Measurements from ENCODE around the gene CAPN8.
A peak's percentile ranks its signal among the peaks of the same experiment; 100 is the strongest.

CAPN8 gene

GRCh38 chr1:223617323-223618070 is 48.0 kb downstream of the CAPN8 start:
- no peak for DNase-seq (ENCODE audit: low read depth in 2 of 2)

DNA sequence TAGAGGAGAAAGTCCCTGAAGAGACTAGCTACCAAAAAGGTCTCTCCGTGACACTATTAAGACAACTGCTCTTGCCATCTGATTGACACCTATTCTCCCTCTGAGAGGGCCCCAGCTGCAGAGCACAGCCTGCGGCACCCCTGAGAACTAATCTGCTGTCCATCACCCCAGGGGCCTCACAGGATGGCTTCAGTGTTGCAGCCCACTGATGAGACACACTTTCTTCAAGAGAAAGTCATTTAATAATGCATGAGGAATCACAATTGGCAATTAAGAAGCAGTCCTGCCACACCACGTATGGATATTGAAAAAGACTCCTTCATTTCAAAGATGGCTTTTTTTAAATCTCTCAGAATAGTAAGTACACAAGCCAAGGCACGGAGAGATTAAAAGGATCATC is 48.9 kb downstream of the CAPN8 start:
- no peak for DNase-seq (ENCODE audit: low read depth in 2 of 2)

GRCh38 chr1:223611936-223612335 is 53.6 kb downstream of the CAPN8 start:
- no peak for DNase-seq (ENCODE audit: low read depth in 2 of 2)

DNA sequence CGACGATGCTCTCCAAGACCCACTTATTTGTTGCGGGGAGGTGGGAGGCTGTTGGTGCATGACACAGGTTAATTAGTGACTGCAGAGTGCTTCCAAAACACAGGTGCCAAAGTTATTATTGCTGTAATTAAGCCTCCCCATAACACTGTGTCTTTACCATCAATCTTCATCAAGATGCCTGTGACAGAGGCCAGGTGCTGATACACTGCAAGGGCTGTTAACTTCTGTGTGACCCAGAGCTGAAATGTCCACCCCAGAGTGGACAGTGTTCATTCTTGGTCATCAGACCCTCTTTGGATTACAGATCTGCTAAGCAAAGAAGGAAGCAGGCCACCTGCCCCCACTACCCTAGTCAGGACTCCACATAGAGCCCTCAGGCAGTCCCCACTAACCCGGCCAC is 55.5 kb downstream of the CAPN8 start:
- no peak for DNase-seq (ENCODE audit: low read depth in 2 of 2)

DNA sequence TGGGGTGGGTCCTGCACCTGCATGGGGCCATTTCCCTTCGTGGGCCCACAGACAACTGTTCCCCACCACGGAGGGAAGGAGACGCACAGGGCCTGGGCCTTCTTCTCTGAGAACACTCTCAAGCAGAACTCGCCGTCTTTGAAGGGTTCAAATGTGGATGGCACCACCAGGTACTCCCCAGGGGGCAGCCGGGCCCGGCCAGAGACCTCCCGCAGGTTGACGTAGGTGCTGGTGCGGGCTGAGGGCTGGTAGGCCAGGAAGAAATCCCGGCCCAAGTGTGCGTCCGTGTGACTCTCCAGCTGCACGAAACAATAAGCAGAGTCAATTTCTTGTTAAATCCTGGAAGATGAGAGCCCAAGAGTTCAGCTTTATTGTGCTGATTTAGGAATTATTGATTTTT is 56.4 kb downstream of the CAPN8 start:
- no peak for DNase-seq (ENCODE audit: low read depth in 2 of 2)

DNA sequence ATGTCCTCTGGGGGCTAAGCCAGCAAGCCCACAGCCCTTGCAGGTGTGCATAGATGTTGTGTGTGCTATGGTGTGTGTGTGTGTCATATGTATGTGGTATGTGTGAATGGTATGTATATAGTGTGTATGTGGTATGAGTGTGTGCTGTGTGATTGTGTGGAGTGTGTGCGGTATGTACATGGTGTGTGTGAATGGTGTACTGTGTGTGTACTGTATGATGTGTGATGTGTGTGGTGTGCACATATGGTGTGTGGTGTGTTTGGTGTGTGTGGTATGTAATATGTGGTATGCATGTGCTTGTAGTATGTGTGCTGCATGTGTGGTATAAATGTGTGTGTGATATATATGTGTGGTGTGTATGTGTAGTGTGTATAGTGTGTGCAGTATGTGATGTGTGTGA is 107.0 kb downstream of the CAPN8 start:
- DNase-seq (ENCODE audit: low read depth in 2 of 2) = no peak

- no peak for DNase-seq (ENCODE audit: low read depth in 2 of 2)
These were observed 108.4 kb downstream of the CAPN8 start for GRCh38 chr1:223557130-223557475.

GRCh38 chr1:223556414-223557129 is 108.9 kb downstream of the CAPN8 start:
- DNase-seq (ENCODE audit: low read depth in 2 of 2) = no peak

DNA sequence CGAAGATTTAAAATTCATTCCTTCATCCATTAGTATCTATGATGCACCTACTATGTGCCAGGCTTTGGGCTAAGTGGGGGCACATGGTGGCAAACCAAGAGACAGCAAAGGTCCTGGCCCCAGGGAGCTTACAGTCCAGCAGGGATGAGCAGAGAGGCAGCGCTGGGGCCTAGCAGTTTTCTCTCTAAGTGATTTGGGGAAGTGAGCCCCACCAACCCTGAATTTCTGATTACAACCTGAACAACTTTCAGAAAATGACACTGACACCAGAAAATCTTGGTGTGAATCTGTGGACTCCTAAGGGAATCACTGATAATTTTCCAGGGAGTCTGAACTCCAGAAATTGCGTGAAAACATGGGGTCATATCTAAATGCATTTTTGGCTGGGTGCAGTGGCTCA is 111.5 kb downstream of the CAPN8 start:
- DNase-seq (ENCODE audit: low read depth in 2 of 2) = no peak

GRCh38 chr1:223551610-223552009 is 113.9 kb downstream of the CAPN8 start:
- DNase-seq (ENCODE audit: low read depth in 2 of 2) = no peak

DNA sequence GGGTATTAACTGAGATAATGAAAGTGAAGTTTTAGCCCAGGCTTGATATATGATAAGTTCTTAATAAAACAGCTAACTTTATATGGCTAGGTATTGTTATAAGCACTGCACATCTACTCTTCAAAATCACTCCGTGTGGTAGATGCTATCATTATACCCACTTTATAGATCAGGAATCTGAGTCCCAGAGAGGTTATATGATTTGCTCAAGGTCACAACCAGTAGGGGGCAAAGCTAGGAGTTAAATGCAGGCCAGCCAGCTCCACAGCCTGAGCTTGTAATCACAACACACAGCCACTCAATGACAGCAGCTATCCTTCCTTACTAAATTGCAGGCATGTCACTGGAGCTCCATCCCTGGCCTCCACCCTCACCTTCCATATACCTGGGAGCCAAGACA is 115.8 kb downstream of the CAPN8 start:
- DNase-seq (ENCODE audit: low read depth in 2 of 2) = no peak

- no peak for DNase-seq (ENCODE audit: low read depth in 2 of 2)
These were observed 118.0 kb downstream of the CAPN8 start for GRCh38 chr1:223547316-223548114.

GRCh38 chr1:223545343-223545742 is 120.2 kb downstream of the CAPN8 start:
- DNase-seq (ENCODE audit: low read depth in 2 of 2) = no peak

- DNase-seq (ENCODE audit: low read depth in 2 of 2) = no peak
These were observed 121.9 kb downstream of the CAPN8 start for GRCh38 chr1:223543560-223543959.

- no peak for DNase-seq (ENCODE audit: low read depth in 2 of 2)
These were observed 122.7 kb downstream of the CAPN8 start for GRCh38 chr1:223542831-223543230.

- DNase-seq (ENCODE audit: low read depth in 2 of 2) = no peak
These were observed 124.9 kb downstream of the CAPN8 start for GRCh38 chr1:223540485-223541106.

- no peak for DNase-seq (ENCODE audit: low read depth in 2 of 2)
These were observed 125.8 kb downstream of the CAPN8 start for GRCh38 chr1:223539750-223540149.

DNA sequence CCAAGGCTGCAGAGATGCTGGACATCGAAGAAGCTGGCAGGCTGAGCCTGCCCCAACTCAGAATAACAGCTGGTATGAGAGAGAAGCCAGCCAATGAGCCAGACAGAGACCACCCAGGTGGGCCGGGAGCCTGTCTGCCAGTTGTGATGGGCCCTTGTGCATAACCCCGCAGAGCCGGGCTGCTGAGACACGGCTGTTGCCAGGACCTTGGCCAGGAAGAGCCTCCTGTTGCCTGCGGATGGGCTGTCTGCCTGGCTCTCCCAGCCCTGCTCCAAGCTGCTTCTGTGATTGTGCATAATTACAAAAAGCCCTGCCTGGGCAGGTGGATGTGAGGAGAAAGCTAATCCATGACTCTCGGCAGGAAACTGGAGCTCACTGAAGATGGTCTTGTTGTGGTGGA is 126.5 kb downstream of the CAPN8 start:
- DNase-seq (ENCODE audit: low read depth in 2 of 2) = no peak

DNA sequence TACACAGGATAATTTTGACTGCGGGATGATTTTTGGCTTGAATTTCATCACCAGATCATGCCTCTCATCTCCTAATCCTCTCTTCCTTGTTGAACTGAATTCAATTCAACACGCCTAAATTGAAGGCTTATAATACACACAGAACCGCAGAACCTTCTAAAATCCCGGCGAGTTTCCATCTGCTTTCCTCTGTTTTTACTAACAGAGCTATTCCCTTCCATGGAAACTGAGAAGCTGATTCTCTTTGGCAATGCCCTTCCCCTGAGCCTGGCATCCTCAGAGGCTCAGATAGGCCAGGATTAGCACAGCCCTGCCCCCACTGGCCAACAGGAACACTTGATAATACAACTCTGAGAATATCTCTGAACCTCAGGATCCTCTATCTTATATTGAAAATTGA is 130.2 kb downstream of the CAPN8 start:
- DNase-seq (ENCODE audit: low read depth in 2 of 2) = no peak

- DNase-seq (ENCODE audit: low read depth in 2 of 2) = no peak
These were observed 130.8 kb downstream of the CAPN8 start for GRCh38 chr1:223534677-223535076.

DNA sequence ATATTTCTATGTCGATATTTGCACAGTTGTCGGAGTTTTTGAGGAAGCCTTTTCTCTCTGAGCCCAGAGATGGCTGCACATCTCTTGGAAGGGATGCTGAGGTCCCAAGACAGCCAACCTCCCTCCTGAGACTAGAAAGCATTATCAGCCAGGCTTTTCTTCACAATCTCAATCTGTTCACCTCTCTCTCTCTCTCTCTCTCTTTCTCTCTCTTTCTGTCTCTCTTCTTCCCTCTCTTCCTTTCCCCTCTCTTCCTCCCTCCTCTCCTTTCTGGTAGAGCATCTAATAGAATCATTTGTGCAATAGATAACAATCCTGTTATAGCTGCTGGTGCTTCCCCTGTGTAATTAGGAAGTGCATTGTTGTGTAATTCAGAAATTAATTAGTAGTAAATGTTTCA is 131.8 kb downstream of the CAPN8 start:
- no peak for DNase-seq (ENCODE audit: low read depth in 2 of 2)

DNA sequence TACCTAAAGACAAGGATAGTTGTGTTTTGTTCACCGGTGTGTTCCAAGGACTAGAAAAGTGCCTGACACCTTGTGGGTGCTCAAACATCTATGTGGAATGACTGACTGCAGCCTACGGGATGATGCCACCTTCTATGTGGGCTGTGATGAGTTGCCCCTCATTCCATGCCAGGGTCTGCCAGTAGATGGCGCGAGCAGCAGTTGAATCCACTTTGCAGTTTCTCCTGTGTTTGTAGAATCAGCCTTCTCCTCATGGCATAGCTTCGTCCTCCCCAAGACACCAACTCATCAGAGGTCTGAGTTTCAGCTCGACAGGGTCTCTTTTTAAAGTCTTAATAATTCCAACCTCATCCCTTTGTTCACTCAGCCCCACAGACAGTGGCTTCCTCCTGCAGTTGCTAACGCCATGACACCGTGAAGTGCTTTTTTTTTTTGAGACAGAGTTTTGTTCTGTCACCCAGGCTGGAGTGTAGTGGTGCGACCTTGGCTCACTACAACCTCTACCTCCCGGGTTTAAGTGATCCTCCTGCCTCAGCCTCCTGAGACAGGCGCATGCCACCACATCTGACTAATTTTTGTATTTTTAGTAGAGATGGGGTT is 133.7 kb downstream of the CAPN8 start:
- peak in 1 of 2 donors; percentile 9 for DNase-seq (ENCODE audit: low read depth in 2 of 2)
